Neural progenitor cell (in vitro differentiated cells): ENCODE measurements around the gene CTDNEP1. TPM values are rescaled to one million over a fixed set of nuclear protein-coding genes. Genes with fewer than 3 reads are reported as not detected.
A peak's percentile ranks its signal among the peaks of the same experiment; 100 is the strongest.

Experiments used
- DNase-seq: peaks from one replicate; pipeline ENCODE4 v3.0.0-alpha.2; 2016; ENCODE audit warnings: low spot score
- H2AFZ ChIP-seq: fragments of 200-600 bp; sonication (generic); replicated peaks from 2 replicates; pipeline ENCODE4 v1.6.1; 2016; ENCODE audit warnings: antibody characterized with exemption
- H3F3A ChIP-seq: fragments of 200-600 bp; sonication (generic); 2 replicates; pipeline ENCODE4 v1.6.1; 2016; ENCODE audit warnings: antibody characterized with exemption, low read depth
- H3K27ac ChIP-seq: fragments of 200-600 bp; sonication (generic); 2 replicates; pipeline ENCODE4 v1.5.1; 2016; ENCODE audit warnings: mild to moderate bottlenecking
- H3K27me3 ChIP-seq: fragments of 200-600 bp; sonication (generic); 2 replicates; pipeline ENCODE4 v1.6.1; 2016; ENCODE audit warnings: mild to moderate bottlenecking, moderate library complexity
- H3K36me3 ChIP-seq: fragments of 200-600 bp; sonication (generic); 2 replicates; pipeline ENCODE4 v1.5.1; 2016
- H3K4me1 ChIP-seq: fragments of 200-600 bp; sonication (generic); 2 replicates; pipeline ENCODE4 v1.6.1; 2016; ENCODE audit warnings: mixed run types
- H3K4me2 ChIP-seq: fragments of 200-600 bp; sonication (generic); 2 replicates; pipeline ENCODE4 v1.6.1; 2016
- H3K4me3 ChIP-seq: fragments of 200-600 bp; sonication (generic); 2 replicates; pipeline ENCODE4 v1.5.1; 2016
- H3K79me2 ChIP-seq: fragments of 200-600 bp; sonication (generic); 2 replicates; pipeline ENCODE4 v1.6.1; 2016; ENCODE audit warnings: low read depth
- H3K9ac ChIP-seq: fragments of 200-600 bp; sonication (generic); 2 replicates; pipeline ENCODE4 v1.6.1; 2016
- H3K9me3 ChIP-seq: fragments of 200-600 bp; sonication (generic); 2 replicates; pipeline ENCODE4 v1.5.1; 2016; ENCODE audit warnings: low read depth
- H4K20me1 ChIP-seq: fragments of 200-600 bp; sonication (generic); 2 replicates; pipeline ENCODE4 v1.6.1; 2016; ENCODE audit warnings: low read depth
- H3K27ac Mint-ChIP-seq: 3 replicates; pipeline ENCODE4 v1.8.0; 2021; ENCODE audit warnings: mixed read lengths
- H3K27me3 Mint-ChIP-seq: 2 replicates; pipeline ENCODE4 v1.8.0; 2022; ENCODE audit warnings: low read depth, mild to moderate bottlenecking, inconsistent platforms, moderate library complexity, mixed read lengths; ENCODE audit not compliant: insufficient read depth
- H3K36me3 Mint-ChIP-seq: 3 replicates; pipeline ENCODE4 v1.8.0; 2021; ENCODE audit warnings: mixed read lengths
- H3K4me1 Mint-ChIP-seq: 3 replicates; pipeline ENCODE4 v1.8.0; 2021; ENCODE audit warnings: mixed read lengths
- H3K4me3 Mint-ChIP-seq: 3 replicates; pipeline ENCODE4 v1.8.0; 2021; ENCODE audit warnings: mild to moderate bottlenecking, moderate library complexity, mixed read lengths
- H3K9me3 Mint-ChIP-seq: 3 replicates; pipeline ENCODE4 v1.8.0; 2020; ENCODE audit warnings: mixed read lengths
- CTCF ChIP-seq: fragments of 200-600 bp; sonication (generic); IDR thresholded peaks from 2 replicates; pipeline ENCODE4 v1.5.1; 2017; ENCODE audit warnings: antibody characterized with exemption, mild to moderate bottlenecking
- EZH2 ChIP-seq: fragments of 200-600 bp; sonication (generic); IDR thresholded peaks from 2 replicates; pipeline ENCODE4 v1.6.1; 2017; ENCODE audit warnings: antibody characterized with exemption, mild to moderate bottlenecking, moderate library complexity
- EZH2phosphoT487 ChIP-seq: fragments of 200-600 bp; sonication (generic); IDR thresholded peaks from 2 replicates; pipeline ENCODE4 v1.6.1; 2017; ENCODE audit warnings: antibody characterized with exemption
- total RNA-seq: library from RNA; depleted of rRNA; stranded (reverse); fragments of >200 nt; gene quantifications from 2 replicates; pipeline ENCODE4 v1.2.3, GENCODE V29; 2015; ENCODE audit warnings: low replicate concordance

CTDNEP1 gene
- total RNA-seq, 1 donor from 2014 or later: 46.5 TPM

GRCh38 chr17:7294614-7295153 lies 43.1 kb upstream of the CTDNEP1 start, which contains the start of gene YBX2:
YBX2 (minus strand) TSS chr17:7294639; CDS start chr17:7294500, 139 bp downstream.
- peaks cover 40% of the 10 kb centered on the region for H3F3A ChIP-seq
- Mint-ChIP-seq H3K27me3 (peaks cover 28% of the 10 kb centered on the region), H3K4me3 (peak within 1 kb of the TSS; percentile 80), H3K36me3 (no peaks in the 10 kb centered on the region), H3K4me1 (peaks cover 19% of the 10 kb centered on the region), H3K27ac (no peak within 1 kb of the TSS), H3K9me3 (peaks cover 2% of the 10 kb centered on the region)
- no peak within 1 kb of the TSS for H3K9ac ChIP-seq
- H3K9me3 ChIP-seq: no peaks in the 10 kb centered on the region
- peak within 1 kb of the TSS; percentile 77 for H3K4me2 ChIP-seq
- peak; percentile 95 for DNase-seq
- peaks cover 11% of the 10 kb centered on the region for H4K20me1 ChIP-seq
- H3K27me3 ChIP-seq: peaks cover 92% of the 10 kb centered on the region
- H3K4me1 ChIP-seq: peaks cover 7% of the 10 kb centered on the region
- H3K27ac ChIP-seq: no peak within 1 kb of the TSS
- H3K4me3 ChIP-seq: peak within 1 kb of the TSS; percentile 45
- H3K36me3 ChIP-seq: no peaks in the 10 kb centered on the region
- no peak within 1 kb of the TSS for H2AFZ ChIP-seq
- no peaks in the 10 kb centered on the region for H3K79me2 ChIP-seq
- TF ChIP-seq EZH2phosphoT487 (no peak), EZH2 (peak; percentile 33)

- Histone ChIP-seq H2AFZ (no peak overlapping the region), H3K4me3 (peak overlapping the region; percentile 45), H3K4me1 (peaks cover 7% of the 10 kb centered on the region), H4K20me1 (peaks cover 11% of the 10 kb centered on the region), H3K79me2 (no peaks in the 10 kb centered on the region), H3K27me3 (peaks cover 85% of the 10 kb centered on the region), H3F3A (peaks cover 40% of the 10 kb centered on the region), H3K36me3 (no peaks in the 10 kb centered on the region), H3K9ac (no peak overlapping the region), H3K9me3 (no peaks in the 10 kb centered on the region), H3K27ac (no peak overlapping the region), H3K4me2 (peak overlapping the region; percentile 77)
- H3K9me3 Mint-ChIP-seq: peaks cover 2% of the 10 kb centered on the region
- H3K27ac Mint-ChIP-seq: no peak overlapping the region
- TF ChIP-seq EZH2phosphoT487 (no peak), CTCF (no peak), EZH2 (no peak)
- peak; percentile 77 for DNase-seq
- peaks cover 28% of the 10 kb centered on the region for H3K27me3 Mint-ChIP-seq
- H3K4me1 Mint-ChIP-seq: peaks cover 20% of the 10 kb centered on the region
- H3K36me3 Mint-ChIP-seq: no peaks in the 10 kb centered on the region
- peak overlapping the region; percentile 80 for H3K4me3 Mint-ChIP-seq
Observed at GRCh38 chr17:7293816-7294613, 42.5 kb upstream of the CTDNEP1 start.

- H2AFZ ChIP-seq: no peak overlapping the region
- DNase-seq: no peak
- Mint-ChIP-seq H3K4me3 (peak overlapping the region; percentile 80), H3K4me1 (peaks cover 22% of the 10 kb centered on the region), H3K36me3 (no peaks in the 10 kb centered on the region), H3K27me3 (peaks cover 27% of the 10 kb centered on the region), H3K9me3 (peaks cover 2% of the 10 kb centered on the region), H3K27ac (no peak overlapping the region)
- peaks cover 40% of the 10 kb centered on the region for H3F3A ChIP-seq
- H3K4me2 ChIP-seq: peak overlapping the region; percentile 77
- no peak overlapping the region for H3K9ac ChIP-seq
- no peak overlapping the region for H3K4me3 ChIP-seq
- TF ChIP-seq CTCF (no peak), EZH2 (no peak), EZH2phosphoT487 (no peak)
- no peaks in the 10 kb centered on the region for H3K79me2 ChIP-seq
- peaks cover 77% of the 10 kb centered on the region for H3K27me3 ChIP-seq
- H3K4me1 ChIP-seq: peaks cover 7% of the 10 kb centered on the region
- no peaks in the 10 kb centered on the region for H3K36me3 ChIP-seq
- H4K20me1 ChIP-seq: peaks cover 11% of the 10 kb centered on the region
- no peaks in the 10 kb centered on the region for H3K9me3 ChIP-seq
- H3K27ac ChIP-seq: no peak overlapping the region
Observed at GRCh38 chr17:7293159-7293558, 41.6 kb upstream of the CTDNEP1 start.

GRCh38 chr17:7292729-7293128 lies 41.2 kb upstream of the CTDNEP1 start:
- DNase-seq: no peak
- Mint-ChIP-seq H3K27me3 (peaks cover 25% of the 10 kb centered on the region), H3K4me1 (peaks cover 22% of the 10 kb centered on the region), H3K36me3 (no peaks in the 10 kb centered on the region), H3K9me3 (peaks cover 2% of the 10 kb centered on the region), H3K4me3 (peak overlapping the region; percentile 80), H3K27ac (no peak overlapping the region)
- no peak overlapping the region for H2AFZ ChIP-seq
- no peak overlapping the region for H3K9ac ChIP-seq
- peaks cover 72% of the 10 kb centered on the region for H3K27me3 ChIP-seq
- no peak overlapping the region for H3K4me2 ChIP-seq
- peaks cover 7% of the 10 kb centered on the region for H3K4me1 ChIP-seq
- peaks cover 37% of the 10 kb centered on the region for H3F3A ChIP-seq
- H4K20me1 ChIP-seq: peaks cover 11% of the 10 kb centered on the region
- no peak overlapping the region for H3K27ac ChIP-seq
- H3K4me3 ChIP-seq: no peak overlapping the region
- no peaks in the 10 kb centered on the region for H3K36me3 ChIP-seq
- no peaks in the 10 kb centered on the region for H3K9me3 ChIP-seq
- H3K79me2 ChIP-seq: no peaks in the 10 kb centered on the region
- no peak for TF ChIP-seq EZH2phosphoT487
- no peak for TF ChIP-seq EZH2
- TF ChIP-seq CTCF: no peak
